Activated CD4-positive, CD25-positive, alpha-beta regulatory T cell treated with anti-CD3 and anti-CD28 coated beads, Interleukin-2, amount 50 U/mL, for 16 hours (primary cell): ENCODE data around the gene HNF1B.

Experiments used
- DNase-seq: peaks from one replicate; pipeline ENCODE4 v3.0.0-alpha.2; 2020; ENCODE audit warnings: low read depth, low spot score

The HNF1B gene

DNA sequence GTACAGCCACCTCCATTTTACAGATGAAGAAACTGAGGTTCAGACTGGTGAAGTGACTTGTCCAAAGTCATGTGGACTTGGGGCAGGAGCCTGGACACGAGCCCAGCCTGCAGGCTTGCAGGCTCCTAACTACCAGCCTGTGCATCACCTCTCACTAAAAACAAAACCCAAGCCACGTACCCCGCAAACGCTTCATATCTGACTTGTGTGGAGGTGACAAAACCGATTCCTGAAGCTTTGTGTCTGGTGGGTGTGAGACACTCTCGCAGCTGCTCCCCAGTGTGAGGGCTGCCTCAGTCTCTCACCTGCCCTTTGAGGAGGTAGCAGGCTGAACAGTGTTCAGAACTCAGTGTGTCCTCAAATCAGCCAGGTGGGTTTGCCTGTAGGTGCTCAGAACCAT is 8.4 kb downstream of the HNF1B start:
- DNase-seq, result no peak

DNA sequence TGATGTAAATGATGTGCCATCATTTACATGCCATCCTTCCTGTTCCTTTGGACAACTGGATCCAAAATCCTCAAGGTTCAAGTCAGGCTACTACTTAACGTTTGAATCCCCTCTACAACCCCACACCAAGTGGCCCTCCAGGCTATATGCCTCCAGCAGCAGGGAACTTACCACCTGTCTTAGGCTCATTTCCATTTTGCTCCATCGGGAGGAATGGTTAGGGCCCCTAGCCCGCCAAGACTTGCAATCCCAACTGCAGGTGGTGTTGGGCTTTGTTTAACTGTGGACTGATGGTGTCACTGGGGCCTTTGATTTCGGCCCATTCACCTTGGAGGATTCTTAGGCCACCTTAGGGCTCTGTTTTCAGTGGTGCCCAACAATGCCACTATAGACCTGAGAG is 9.7 kb downstream of the HNF1B start:
- DNase-seq, result no peak

DNA sequence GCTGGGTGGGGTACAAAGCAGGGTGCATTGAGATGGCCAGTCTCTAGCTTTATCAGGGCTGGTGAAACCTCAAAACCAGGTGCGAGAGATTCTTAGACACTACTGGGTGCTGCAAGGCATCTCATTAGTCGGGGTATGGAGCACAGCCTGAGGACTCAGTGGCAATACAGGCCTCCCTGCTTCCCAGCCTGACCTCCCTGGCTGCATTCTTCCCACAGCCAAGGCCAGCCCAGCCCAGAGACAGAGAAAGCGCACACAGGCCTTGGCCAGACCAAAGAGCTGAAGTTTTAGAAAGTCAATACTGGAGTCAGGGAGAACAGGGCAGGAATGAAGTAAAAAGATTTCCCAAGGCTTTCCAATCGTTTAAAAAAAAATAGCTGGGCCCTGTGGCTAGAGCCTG is 12.5 kb downstream of the HNF1B start:
- no peak for DNase-seq

DNA sequence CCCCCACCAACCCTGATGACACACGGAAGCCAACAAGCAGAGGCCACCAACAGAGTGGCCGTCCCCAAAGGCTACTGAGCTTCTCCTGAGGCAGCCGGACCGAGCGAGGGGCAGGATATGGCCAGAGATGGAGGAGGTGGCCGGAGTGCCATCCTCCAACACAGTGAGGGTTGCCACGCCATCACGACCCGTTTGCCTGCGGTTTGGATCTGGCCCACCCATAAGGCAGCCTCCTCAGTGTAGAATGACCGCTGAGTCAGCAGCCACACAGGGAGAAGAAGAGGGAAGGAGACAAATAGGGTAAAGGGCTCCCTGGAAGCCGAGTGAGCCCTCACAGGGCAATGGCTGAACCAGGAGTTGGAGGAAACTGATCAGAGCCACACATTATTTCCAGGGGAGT is 13.8 kb downstream of the HNF1B start:
- DNase-seq, result no peak

DNA sequence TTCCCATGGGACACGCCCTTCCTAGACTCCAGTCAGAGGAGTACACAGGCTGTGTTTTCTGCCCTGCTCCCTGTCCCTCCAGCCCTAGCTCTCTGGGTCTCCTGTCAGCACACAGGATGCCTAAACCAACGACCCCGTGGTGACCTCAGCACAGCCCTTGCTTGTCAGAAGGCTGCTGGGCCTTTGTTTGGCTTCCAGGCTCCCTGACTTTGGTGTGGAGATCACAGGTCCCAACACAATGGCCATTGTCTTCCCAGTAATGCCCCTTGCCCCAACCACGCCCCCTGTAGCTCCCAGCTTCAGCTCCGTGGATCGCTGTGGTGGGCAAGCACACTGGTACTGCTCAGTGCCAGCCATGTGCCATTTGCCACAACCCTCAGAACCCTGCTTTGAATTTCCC is 15.0 kb downstream of the HNF1B start:
- no peak for DNase-seq

DNA sequence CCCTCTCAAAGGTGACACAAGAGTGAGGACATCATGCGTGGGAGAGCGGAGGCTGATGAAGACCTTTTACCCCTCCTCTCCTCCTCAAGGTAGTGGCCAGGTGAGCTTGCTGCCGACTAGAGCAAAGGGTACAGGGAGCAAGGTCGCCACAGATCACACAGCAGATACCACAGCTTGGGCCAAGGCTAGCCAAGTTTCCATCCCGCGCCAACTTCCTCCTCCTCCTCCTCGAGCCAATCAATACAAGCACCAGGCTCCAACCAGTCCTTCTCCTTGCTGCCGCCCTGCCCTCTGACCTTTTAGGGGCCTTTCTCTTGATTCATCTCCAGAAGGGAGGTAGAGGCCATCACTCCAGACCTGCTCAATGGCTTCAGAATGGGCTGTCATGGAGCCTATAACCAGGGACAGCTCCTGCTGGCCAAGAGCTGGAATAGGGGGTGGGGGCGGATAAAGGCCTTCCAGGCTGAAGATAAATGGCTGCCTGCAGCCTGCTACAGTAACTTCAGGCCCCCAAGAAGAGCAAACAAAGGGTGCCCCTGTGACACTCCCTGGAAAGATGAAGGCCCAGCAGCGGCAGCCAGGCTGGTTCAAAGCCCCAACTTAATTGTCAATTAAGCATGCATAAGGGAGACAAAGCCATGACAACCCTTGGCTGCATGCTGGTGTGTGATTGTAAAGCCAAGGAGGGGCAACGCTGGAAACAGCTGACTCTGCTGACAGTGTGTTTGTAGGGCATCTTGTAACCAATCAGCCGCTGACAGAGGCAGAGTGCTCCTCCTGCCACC is 17.8 kb downstream of the HNF1B start:
- no peak for DNase-seq

DNA sequence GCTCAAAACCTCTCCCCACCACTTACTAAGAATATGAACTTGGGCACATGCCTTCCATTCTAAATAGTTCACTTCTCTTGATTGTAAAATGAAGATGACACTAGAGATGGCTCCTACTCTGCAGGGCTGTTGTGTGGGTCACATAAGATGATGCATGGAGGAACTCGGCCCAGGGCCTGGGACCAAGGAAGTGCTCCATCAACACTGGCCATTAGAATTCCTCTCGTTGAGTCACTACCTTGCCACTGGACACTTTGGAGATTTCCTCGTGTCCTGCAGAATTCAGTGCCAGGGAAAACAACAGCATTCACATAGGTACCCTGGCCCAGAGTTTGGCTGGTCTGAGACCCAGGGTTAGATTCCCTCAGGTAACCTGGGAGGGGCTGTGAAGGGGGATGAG is 18.6 kb downstream of the HNF1B start:
- no peak for DNase-seq

DNA sequence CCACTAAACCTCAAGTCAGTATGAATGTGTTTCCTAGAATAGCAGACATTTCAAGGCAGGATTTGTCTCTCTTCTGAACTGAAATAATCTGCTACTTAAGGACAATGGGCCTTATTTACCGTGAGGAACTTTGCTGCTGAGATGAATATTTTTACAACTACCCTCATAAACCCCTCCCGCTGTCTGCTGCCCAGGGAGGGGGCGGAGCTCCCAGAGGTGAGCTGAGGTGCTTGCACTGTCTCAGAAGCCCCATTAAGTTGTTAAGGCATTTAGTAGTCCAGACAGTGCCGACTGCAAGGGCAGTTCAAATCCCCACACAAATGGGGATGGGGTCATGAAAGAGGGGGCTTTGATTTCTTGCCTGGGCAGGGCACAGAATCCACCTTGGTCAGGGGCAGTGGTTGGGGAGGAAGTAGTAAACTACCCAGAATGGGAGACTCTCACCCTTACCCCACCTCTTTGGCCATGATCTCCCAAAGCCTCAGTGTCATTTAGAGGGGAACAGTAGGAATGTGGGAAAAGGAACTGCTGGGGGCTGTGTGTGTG is 19.2 kb downstream of the HNF1B start:
- no peak for DNase-seq

DNA sequence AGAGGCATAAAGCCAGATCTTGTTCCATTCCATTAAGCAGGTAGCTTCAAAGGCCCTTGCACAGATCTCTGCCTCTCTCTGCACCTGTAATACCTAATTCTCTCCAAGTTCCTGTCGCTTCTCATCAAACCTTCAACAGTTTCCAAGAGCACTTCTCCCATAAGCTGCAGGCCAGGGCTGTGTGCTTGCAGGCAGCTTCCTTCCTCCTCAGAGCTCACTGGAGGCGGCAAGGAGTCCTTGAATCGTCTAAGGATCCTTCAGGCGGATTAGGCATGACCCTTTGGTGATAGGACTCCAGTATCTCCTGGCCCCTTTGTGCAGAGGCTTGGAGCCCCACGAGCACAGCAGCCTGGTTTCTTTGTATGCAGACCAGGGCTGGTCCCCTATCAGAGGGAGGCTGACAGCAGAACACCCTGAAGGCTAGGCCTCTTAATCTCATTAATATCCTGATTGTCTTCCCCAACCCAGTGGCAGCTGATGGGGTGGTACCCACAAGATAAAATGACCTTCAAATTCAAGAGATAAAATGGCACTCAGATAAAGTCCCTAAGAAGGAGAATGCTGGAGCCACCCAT is 19.8 kb downstream of the HNF1B start:
- DNase-seq, result no peak

DNA sequence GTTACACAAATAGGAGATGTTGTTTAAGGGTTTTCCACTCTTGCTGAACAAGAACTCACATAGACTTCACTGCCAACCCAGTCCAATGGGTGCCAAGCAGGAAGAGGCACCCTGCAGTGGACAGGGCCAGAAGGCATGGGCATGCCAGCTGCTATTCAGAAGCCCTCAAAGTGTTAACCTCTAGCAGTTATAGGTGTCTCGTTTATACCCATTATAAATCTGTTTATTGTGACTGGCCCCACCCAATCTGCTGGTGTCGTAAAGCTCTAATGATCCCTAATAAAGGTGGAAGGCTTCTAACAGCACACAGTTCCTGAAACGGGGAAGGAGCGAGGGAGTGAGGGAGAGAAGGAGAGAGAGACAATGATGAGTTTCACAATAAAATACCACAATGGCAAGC is 23.9 kb downstream of the HNF1B start:
- DNase-seq, result no peak

DNA sequence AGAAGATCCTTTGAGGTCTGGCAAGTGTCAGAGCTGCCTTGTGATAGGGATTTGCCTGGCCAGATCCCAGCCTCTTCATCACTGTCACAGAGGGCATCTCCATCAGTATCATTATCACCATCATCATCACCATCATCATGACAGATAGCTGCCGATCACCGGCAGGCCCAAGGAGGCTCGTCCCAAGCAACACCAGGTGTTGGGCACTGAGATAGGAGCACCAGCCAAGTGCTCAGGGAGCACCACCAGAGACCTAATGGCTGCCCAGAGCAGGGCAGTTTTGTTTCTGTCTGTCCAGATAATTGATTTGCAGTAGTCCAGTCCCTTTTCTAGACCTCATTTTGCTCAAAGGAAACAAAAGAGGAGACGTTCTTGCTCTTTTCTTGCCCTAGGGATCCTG is 25.0 kb downstream of the HNF1B start:
- no peak for DNase-seq

DNA sequence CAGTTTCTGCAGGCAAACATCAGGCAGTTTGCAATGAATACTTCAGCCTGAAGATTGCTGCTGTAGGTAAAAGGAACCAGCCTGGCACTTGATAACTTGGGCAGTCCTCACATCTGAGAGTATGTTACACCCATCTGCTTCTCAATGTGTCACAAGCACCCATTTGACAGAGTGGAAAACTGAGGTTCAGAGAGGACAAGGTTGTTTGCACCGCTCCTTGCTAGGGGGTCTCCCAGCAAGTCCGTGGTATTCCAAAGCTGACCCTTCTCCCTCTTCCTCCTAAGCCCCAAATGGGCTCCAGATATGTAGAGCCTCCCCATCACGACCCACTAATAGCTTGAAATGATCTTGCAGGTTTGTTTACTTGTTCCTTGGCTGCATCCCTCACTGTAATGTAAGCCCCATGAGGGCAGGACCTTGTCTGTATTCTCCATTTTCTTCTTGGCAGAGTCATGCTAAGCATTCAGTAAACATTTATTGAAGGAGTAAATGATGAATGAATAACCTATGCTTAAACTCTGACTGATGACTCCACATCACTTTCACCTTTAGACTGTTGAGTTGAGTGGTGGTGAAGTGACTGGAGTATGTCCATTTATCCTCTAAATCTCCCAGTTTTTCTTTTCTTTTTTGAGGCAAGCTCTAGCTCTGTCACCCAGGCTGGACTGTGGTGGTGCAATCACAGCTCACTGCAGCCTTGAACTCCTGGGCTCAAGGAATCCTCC is 26.4 kb downstream of the HNF1B start:
- DNase-seq, result no peak

DNA sequence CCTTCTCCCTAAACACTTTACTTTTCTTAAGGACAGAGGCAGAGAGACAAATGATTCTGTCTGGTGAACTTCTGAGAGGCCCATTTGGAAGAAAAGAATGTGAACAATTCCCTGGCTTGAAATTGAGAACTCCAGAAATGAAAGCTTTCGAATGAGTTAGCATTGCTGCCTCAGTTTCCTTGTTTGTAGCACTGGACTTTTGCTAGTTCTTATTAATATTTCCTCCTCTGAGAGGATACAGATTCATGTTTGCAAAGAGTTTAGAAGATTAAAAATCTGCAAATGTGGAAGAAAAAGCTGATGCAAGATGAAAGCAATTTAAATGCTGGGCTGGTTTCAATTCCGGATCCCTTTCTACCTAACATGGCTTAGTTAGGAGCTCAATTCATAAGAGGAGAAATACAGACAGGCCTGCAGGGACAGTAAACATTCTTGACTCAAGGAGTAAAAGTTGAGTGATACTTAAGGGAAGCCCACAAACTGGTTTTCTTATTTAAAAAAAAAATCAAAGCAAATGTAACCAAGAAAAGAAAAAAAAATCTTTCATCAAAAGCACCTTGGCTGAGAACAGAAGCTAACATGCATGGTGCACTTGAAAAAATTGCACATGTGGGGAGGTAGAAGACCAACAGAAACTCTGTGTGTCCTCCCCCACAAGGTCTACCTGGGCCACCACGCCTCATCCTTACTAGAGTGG is 27.1 kb downstream of the HNF1B start:
- no peak for DNase-seq

DNA sequence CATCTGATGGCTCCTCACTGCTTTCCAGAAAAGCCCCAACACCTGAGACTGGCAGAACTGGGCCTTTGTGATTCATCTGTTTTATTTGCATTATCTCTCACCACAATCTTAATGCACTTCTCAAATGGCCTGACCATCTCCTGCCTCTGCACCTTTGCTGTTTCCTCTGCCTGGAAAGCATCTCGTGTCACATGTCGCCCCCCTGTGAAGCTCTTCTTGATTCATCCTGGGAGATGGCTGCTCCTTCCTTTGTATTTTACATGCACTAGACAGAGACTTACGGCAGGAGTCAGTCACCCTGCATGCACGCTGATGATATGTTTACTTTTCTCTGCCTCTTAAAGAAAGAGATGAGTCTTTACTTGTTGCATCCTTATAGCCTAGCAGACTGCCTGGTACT is 30.0 kb downstream of the HNF1B start:
- no peak for DNase-seq

DNA sequence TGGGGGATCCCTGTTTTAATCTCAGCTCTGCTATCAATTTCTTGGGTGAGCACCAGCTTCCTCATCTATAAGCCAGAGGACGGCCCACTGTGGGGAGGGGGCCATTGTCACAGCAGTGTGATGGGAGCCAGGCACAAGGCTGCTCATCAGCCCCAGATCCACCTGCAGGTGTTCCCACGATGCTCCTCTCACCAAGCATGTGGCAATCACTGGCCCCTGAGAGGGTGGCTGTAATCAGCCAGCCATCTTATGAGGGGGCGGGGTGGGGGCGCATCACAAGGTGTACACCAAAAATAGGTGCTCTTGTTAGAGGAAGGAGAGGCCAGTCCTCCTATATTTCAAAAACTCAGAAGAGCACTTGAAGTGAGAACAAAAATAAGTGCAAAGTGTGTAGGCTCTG is 31.2 kb downstream of the HNF1B start:
- no peak for DNase-seq

DNA sequence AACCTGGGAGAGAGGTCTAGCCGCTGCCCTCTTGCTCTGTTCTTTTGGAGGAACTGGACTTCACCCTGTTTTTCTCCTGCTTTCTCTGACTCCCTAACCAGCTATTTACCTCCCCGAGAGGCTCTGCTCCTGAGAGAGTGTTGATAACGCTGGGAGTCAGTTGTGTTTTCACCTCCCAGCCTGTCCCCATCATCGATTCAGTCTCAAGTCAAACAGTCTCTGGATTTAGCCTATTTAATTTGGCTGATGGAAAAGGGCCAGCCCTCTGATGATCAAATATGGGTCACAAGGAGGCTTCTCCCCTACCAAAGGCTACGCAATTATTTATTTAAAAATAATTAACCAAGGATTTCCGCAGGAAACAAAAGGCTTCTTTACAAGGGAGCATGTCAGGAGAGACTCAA is 31.8 kb downstream of the HNF1B start:
- no peak for DNase-seq

DNA sequence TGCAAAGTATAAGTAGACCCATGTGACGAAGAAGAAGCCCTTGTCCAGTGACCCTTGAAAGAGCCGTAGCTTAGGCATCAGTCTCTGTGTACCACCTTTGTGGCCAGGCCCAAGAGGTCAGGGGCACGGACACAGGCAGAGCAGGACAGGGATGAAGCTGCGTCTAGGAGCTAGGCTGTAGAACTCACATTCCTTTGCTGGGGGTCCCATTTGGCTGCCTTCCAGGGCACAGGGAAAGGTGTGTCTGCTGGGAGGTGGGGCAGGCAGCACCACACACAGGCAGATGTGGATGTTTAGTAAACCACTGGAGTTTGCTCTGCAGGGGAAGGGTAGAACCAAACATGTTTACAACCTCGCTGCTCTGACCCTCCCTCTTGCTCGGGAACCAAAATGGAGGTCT is 33.7 kb downstream of the HNF1B start:
- DNase-seq, result no peak

DNA sequence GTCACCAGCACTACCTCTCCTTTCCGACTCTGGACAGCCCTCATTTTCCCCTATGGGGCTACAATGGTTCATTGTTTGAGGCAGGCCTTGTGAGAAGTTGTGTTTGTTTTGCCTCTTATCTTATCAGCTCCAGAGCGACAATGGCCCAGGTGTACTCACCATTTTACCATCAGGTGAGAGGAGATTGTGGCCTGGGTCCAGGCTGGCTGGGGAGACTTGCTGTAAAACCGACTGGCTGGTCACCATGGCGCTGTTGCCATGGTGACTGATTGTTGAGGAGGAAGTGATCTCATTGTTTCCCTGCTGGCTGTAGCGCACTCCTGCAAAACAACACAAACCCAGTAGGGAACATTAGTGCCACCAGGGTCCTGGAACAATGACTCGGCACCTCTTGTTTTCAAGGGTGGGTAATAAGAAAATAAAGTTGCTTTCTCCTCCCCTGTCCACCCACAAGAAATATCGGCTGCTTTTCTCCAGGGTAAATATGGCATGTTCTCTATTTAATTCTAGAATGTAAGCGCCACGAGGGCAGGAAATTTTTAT is 34.4 kb downstream of the HNF1B start:
- no peak for DNase-seq

DNA sequence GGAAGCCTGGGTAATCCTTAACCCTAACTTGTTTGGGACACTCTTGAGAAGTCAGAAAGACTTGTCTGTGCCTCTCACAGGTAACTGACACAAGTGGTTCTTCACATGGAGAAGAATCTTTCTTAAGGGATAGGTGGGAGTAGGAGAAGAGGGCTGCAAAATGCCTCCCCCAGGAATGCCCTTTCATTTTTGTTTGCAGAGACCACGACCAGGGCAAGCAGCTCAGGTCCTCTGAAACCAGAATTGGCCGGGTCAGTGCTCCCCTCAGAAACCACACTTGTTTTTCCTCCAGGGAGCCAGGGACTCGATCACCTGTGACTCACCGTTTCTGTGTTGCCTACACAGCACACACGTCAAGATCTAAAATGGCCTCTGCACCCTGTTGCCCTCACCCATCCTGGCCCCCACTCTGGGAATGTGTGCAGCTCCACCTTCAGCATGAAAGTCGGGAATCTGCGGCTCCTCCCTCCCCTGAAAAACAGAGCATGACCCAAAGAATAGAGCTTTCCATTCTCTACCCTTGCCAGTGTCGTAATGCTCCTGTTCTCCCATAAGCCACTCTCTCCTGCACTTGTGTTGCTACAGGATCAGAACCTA is 36.1 kb downstream of the HNF1B start:
- no peak for DNase-seq

DNA sequence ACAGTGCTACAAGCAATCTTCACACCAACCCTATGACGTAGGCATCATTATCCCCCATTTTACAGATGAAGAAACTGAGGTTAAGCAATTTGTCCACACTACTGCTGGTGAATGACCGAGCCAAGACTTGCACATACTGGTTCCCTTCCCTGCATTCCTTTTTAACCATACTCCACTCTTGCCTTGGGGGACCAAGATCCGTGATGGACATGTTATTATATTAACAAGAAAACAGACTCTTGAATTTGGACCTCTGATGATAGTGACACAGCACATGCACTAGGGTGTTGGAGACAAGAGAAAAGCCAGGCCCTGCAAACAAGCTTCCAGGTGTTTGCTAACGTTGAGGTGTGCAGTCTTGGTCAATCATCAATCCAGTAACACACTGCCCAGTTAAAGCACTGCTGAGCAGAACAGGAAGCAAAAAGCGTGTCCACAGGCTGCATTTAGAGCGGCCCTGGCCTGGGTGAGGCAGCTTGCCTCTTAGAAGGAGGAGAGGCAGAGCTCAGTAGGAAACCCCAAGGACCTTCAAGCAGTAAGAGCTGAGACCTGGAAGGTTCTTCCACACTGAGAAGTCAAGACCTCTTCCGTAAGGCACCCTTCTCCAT is 36.7 kb downstream of the HNF1B start:
- no peak for DNase-seq

DNA sequence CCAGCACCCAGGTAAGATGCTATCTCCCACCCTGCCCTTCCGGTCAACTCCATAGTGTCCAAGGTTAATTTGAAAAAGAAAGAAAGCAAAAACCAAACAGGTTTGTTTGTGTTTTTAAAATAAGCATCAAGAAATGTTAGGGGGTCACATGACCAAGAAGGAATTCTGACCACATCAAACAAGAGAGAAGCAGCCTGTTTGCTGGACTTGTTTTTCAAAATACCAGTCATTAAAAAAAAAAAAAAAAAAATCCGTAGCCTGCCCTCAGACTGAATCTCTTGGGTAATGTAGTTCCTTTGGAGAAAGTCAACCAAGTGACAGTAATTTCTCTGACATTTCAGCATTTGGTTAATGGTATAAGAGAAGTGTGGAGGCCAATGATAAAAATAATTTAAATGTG is 38.4 kb downstream of the HNF1B start:
- DNase-seq, result no peak
